GM23248 (cell line): ENCODE measurements around the gene SPOPL. TPM values are rescaled to one million over a fixed set of nuclear protein-coding genes. Genes with fewer than 3 reads are reported as not detected.

Experiments used
- DNase-seq: peaks from one replicate; pipeline ENCODE4 v3.0.0-alpha.2; 2015
- H2AFZ ChIP-seq: fragments of 200-600 bp; sonication (generic); 2 replicates; pipeline ENCODE4 v1.6.1; 2016; ENCODE audit warnings: antibody characterized with exemption
- H3F3A ChIP-seq: fragments of 200-600 bp; sonication (generic); 2 replicates; pipeline ENCODE4 v1.6.1; 2016; ENCODE audit warnings: mild to moderate bottlenecking, antibody characterized with exemption, mixed run types; ENCODE audit not compliant: insufficient read depth
- H3K27ac ChIP-seq: fragments of 200-600 bp; sonication (generic); 2 replicates; pipeline ENCODE4 v1.5.1; 2016; ENCODE audit warnings: mild to moderate bottlenecking
- H3K27me3 ChIP-seq: fragments of 200-600 bp; sonication (generic); replicated peaks from 2 replicates; pipeline ENCODE4 v1.6.1; 2016; ENCODE audit warnings: mild to moderate bottlenecking; ENCODE audit not compliant: insufficient read depth
- H3K36me3 ChIP-seq: fragments of 200-600 bp; sonication (generic); 2 replicates; pipeline ENCODE4 v1.6.1; 2016; ENCODE audit warnings: low read depth, mild to moderate bottlenecking
- H3K4me1 ChIP-seq: fragments of 200-600 bp; sonication (generic); 2 replicates; pipeline ENCODE4 v1.6.1; 2016; ENCODE audit warnings: mild to moderate bottlenecking; ENCODE audit not compliant: insufficient read depth
- H3K4me2 ChIP-seq: fragments of 200-600 bp; sonication (generic); one replicate; pipeline ENCODE4 v1.6.1; 2016; ENCODE audit warnings: mild to moderate bottlenecking; ENCODE audit not compliant: unreplicated experiment
- H3K4me3 ChIP-seq: fragments of 200-600 bp; sonication (generic); 2 replicates; pipeline ENCODE4 v1.5.1; 2016; ENCODE audit warnings: mild to moderate bottlenecking
- H3K79me2 ChIP-seq: fragments of 200-600 bp; sonication (generic); 2 replicates; pipeline ENCODE4 v1.6.1; 2016; ENCODE audit warnings: mild to moderate bottlenecking; ENCODE audit not compliant: insufficient read depth
- H3K9ac ChIP-seq: fragments of 200-600 bp; sonication (generic); 2 replicates; pipeline ENCODE4 v1.6.1; 2016; ENCODE audit warnings: mild to moderate bottlenecking
- H3K9me2 ChIP-seq: fragments of 200-600 bp; sonication (generic); 2 replicates; pipeline ENCODE4 v1.6.1; 2016; ENCODE audit warnings: mixed run types, mild to moderate bottlenecking, moderate library complexity; ENCODE audit not compliant: insufficient read depth
- H3K9me3 ChIP-seq: fragments of 200-600 bp; sonication (generic); one replicate; pipeline ENCODE4 v1.6.1; 2017; ENCODE audit warnings: low read depth
- H4K20me1 ChIP-seq: fragments of 200-600 bp; sonication (generic); 2 replicates; pipeline ENCODE4 v1.6.0; 2016; ENCODE audit not compliant: insufficient read depth
- EZH2 ChIP-seq: fragments of 200-600 bp; sonication (generic); IDR thresholded peaks from 2 replicates; pipeline ENCODE4 v1.6.1; 2018; ENCODE audit warnings: antibody characterized with exemption, mild to moderate bottlenecking; ENCODE audit not compliant: insufficient read depth, poor library complexity, severe bottlenecking
- EZH2phosphoT487 ChIP-seq: fragments of 200-600 bp; sonication (generic); IDR thresholded peaks from 2 replicates; pipeline ENCODE4 v1.6.1; 2018; ENCODE audit warnings: antibody characterized with exemption, moderate library complexity, mild to moderate bottlenecking, low read depth; ENCODE audit not compliant: insufficient read depth
- WGBS, 2 experiments: methylation state at CpG; one replicate each; pipeline ENCODE4 v1.1.6; 2015 to 2017; ENCODE audit warnings: low lambda C conversion rate in 2 of 2, low coverage in 1 of 2; ENCODE audit errors: missing lambda C conversion rate in 2 of 2; 5-methylcytosine and 5-hydroxymethylcytosine counted together
- in situ Hi-C: fragments of 300-500 bp; cut with MboI; formaldehyde crosslinking; loops from 2 replicates; pipeline ENCODE4 v1.15.0; 2020
- polyA plus RNA-seq: library from polyadenylated mRNA; unstranded; fragments of >200 nt; fragmentation: Nextera tagmentation; extraction: Ambion mirVana; gene quantifications from 2 replicates; pipeline ENCODE4 v1.2.1, GENCODE V29; 2016
- total RNA-seq: library from RNA; depleted of rRNA; stranded (reverse); fragments of >200 nt; shearing (Covaris generic); gene quantifications from 2 replicates; pipeline ENCODE4 v1.2.3, GENCODE V29; 2014; rRNA removed

Gene SPOPL
- 9.5 and 12.0 TPM in 2 replicates for total RNA-seq
- 3.5 and 3.6 TPM in 2 replicates for polyA plus RNA-seq

GRCh38 chr2:138501425-138502254 lies at the start of gene SPOPL:
Gene SPOPL, plus strand, starts transcription at chr2:138501770. Its CDS starts 48,447 bp downstream, at chr2:138550217.
- no peaks in the 10 kb centered on the region for H3K9me2 ChIP-seq
- H4K20me1 ChIP-seq = no peaks in the 10 kb centered on the region
- 1 to 2% methylated on average over 41 to 82 of the region's 86 CpGs for WGBS, 2 experiments
- H3K27me3 ChIP-seq = no peaks in the 10 kb centered on the region
- peaks cover 21% of the 10 kb centered on the region for H3K4me1 ChIP-seq
- peak within 1 kb of the TSS; percentile 83 for H3K9ac ChIP-seq
- H3F3A ChIP-seq = 0 out of 2 replicates have a peak, but pooled peaks cover 4% of the 10 kb centered on the region
- H3K27ac ChIP-seq = peak within 1 kb of the TSS; percentile 47
- DNase-seq = peak; percentile 95
- H3K4me3 ChIP-seq = peak within 1 kb of the TSS; percentile 92
- no peaks in the 10 kb centered on the region for H3K36me3 ChIP-seq
- no peak for TF ChIP-seq EZH2phosphoT487
- TF ChIP-seq EZH2 = no peak
- H2AFZ ChIP-seq = peak within 1 kb of the TSS; percentile 90
- H3K79me2 ChIP-seq = peaks cover 52% of the 10 kb centered on the region
- H3K9me3 ChIP-seq = no peaks in the 10 kb centered on the region
- in situ Hi-C loops = no loop called here
- H3K4me2 ChIP-seq = peak within 1 kb of the TSS; percentile 96

GRCh38 chr2:138452324-138452723 lies 49.2 kb upstream of the SPOPL start:
- H3K9me2 ChIP-seq = no peaks in the 10 kb centered on the region; the same call in 1 of the 2 replicates
- no peaks in the 10 kb centered on the region for H3K36me3 ChIP-seq
- in situ Hi-C loops = no loop called here
- H3K4me2 ChIP-seq = no peak overlapping the region
- H3K9me3 ChIP-seq = no peaks in the 10 kb centered on the region
- TF ChIP-seq EZH2 = no peak
- TF ChIP-seq EZH2phosphoT487 = no peak
- WGBS, 2 experiments = 40 to 57% methylated on average over 1 of the region's 1 CpG
- no peak for DNase-seq
- H3K4me3 ChIP-seq = no peak overlapping the region
- H3K4me1 ChIP-seq = no peaks in the 10 kb centered on the region
- no peak overlapping the region for H2AFZ ChIP-seq
- no peaks in the 10 kb centered on the region for H4K20me1 ChIP-seq
- no peak overlapping the region for H3K9ac ChIP-seq
- no peaks in the 10 kb centered on the region for H3K79me2 ChIP-seq
- no peaks in the 10 kb centered on the region for H3F3A ChIP-seq
- H3K27ac ChIP-seq = no peak overlapping the region
- H3K27me3 ChIP-seq = no peaks in the 10 kb centered on the region

GRCh38 chr2:138453815-138454214 lies 47.8 kb upstream of the SPOPL start:
- WGBS, 2 experiments = 92 to 93% methylated on average over 8 of the region's 8 CpGs
- Histone ChIP-seq H3K9ac (no peak overlapping the region), H3K4me3 (no peak overlapping the region), H3K4me1 (no peaks in the 10 kb centered on the region), H4K20me1 (no peaks in the 10 kb centered on the region), H3K79me2 (no peaks in the 10 kb centered on the region), H3F3A (no peaks in the 10 kb centered on the region), H3K27me3 (no peaks in the 10 kb centered on the region), H3K9me3 (no peaks in the 10 kb centered on the region), H3K27ac (no peak overlapping the region), H3K36me3 (no peaks in the 10 kb centered on the region), H3K4me2 (no peak overlapping the region), H3K9me2 (no peaks in the 10 kb centered on the region; the same call in 1 of the 2 replicates), H2AFZ (no peak overlapping the region)
- in situ Hi-C loops = no loop called here
- DNase-seq = no peak
- no peak for TF ChIP-seq EZH2phosphoT487
- no peak for TF ChIP-seq EZH2

- Histone ChIP-seq H3F3A (no peaks in the 10 kb centered on the region), H3K4me3 (no peak overlapping the region), H3K4me2 (no peak overlapping the region), H3K9me3 (no peaks in the 10 kb centered on the region), H3K79me2 (no peaks in the 10 kb centered on the region), H4K20me1 (no peaks in the 10 kb centered on the region), H3K9me2 (no peaks in the 10 kb centered on the region; the same call in 1 of the 2 replicates), H3K27ac (no peak overlapping the region), H3K4me1 (no peaks in the 10 kb centered on the region), H3K9ac (no peak overlapping the region), H3K27me3 (no peaks in the 10 kb centered on the region), H2AFZ (no peak overlapping the region), H3K36me3 (no peaks in the 10 kb centered on the region)
- no peak for DNase-seq
- 62 to 77% methylated on average over 2 of the region's 2 CpGs for WGBS, 2 experiments
- in situ Hi-C loops = no loop called here
- TF ChIP-seq EZH2 (no peak), EZH2phosphoT487 (no peak)
Observed at GRCh38 chr2:138454761-138455160, 46.8 kb upstream of the SPOPL start.
